Measurements from ENCODE around the gene REPS1.

The REPS1 gene

GRCh38 chr6:138956244-138956924 is 31.7 kb downstream of the REPS1 start:
- intact Hi-C loops (cut with DNase I; ENCODE audit: low total_unique reads): no loop called here
- Histone ChIP-seq H3K4me1 (peaks cover 0 to 26% (median 3%) of the 10 kb centered on the region in 4 donors), H3K27me3 (no peaks in the 10 kb centered on the region), H3K9me3 (no peaks in the 10 kb centered on the region), H3K36me3 (no peaks in the 10 kb centered on the region), H3K27ac (no peak overlapping the region), H3K4me3 (no peak overlapping the region)
- no peak for TF ChIP-seq CTCF (IDR thresholded peaks at IDR 0.05)
- no peak for DNase-seq

GRCh38 chr6:138955262-138955661 is 32.8 kb downstream of the REPS1 start:
- no peak for DNase-seq
- H3K9me3 ChIP-seq: no peaks in the 10 kb centered on the region
- TF ChIP-seq CTCF (IDR thresholded peaks at IDR 0.05): no peak
- H3K27me3 ChIP-seq: no peaks in the 10 kb centered on the region
- H3K27ac ChIP-seq: no peak overlapping the region
- H3K4me1 ChIP-seq: peaks cover 0 to 26% (median 3%) of the 10 kb centered on the region in 4 donors
- no peak overlapping the region for H3K4me3 ChIP-seq
- H3K36me3 ChIP-seq: no peaks in the 10 kb centered on the region
- intact Hi-C loops (cut with DNase I; ENCODE audit: low total_unique reads): no loop called here

- TF ChIP-seq CTCF (IDR thresholded peaks at IDR 0.05): no peak
- intact Hi-C loops (cut with DNase I; ENCODE audit: low total_unique reads): no loop called here
These were observed 34.6 kb downstream of the REPS1 start for GRCh38 chr6:138953451-138953850.

GRCh38 chr6:138948546-138949179 is 39.4 kb downstream of the REPS1 start:
- H3K36me3 ChIP-seq: peaks cover 0 to 19% (median 16%) of the 10 kb centered on the region in 3 donors
- H3K9me3 ChIP-seq: no peaks in the 10 kb centered on the region
- no peak overlapping the region for H3K27ac ChIP-seq
- DNase-seq: no peak
- intact Hi-C loops (cut with DNase I; ENCODE audit: low total_unique reads): no loop called here
- TF ChIP-seq CTCF (IDR thresholded peaks at IDR 0.05): no peak
- H3K27me3 ChIP-seq: no peaks in the 10 kb centered on the region
- H3K4me1 ChIP-seq: peaks cover 0 to 23% (median 6%) of the 10 kb centered on the region in 4 donors
- no peak overlapping the region for H3K4me3 ChIP-seq

More at GRCh38 chr6:138953451-138953850, 34.6 kb downstream of the REPS1 start:
- H3K27ac ChIP-seq: no peak overlapping the region
- H3K9me3 ChIP-seq: no peaks in the 10 kb centered on the region
- no peak overlapping the region for H3K4me3 ChIP-seq
- no peak for DNase-seq
- peaks cover 0 to 35% (median 4%) of the 10 kb centered on the region in 4 donors for H3K4me1 ChIP-seq
- H3K36me3 ChIP-seq: no peaks in the 10 kb centered on the region
- H3K27me3 ChIP-seq: no peaks in the 10 kb centered on the region

GRCh38 chr6:138948004-138948403 is 40.0 kb downstream of the REPS1 start:
- peaks cover 4 to 22% (median 21%) of the 10 kb centered on the region in 3 donors for H3K36me3 ChIP-seq
- no peak for DNase-seq
- H3K9me3 ChIP-seq: no peaks in the 10 kb centered on the region
- intact Hi-C loops (cut with DNase I; ENCODE audit: low total_unique reads): no loop called here
- no peak overlapping the region for H3K4me3 ChIP-seq
- no peaks in the 10 kb centered on the region for H3K27me3 ChIP-seq
- no peak for TF ChIP-seq CTCF (IDR thresholded peaks at IDR 0.05)
- H3K27ac ChIP-seq: no peak overlapping the region
- H3K4me1 ChIP-seq: peaks cover 0 to 23% (median 6%) of the 10 kb centered on the region in 4 donors

Data from tibial artery (tissue), 4 donors.